Myocyte (in vitro differentiated cells): ENCODE results near the gene C4BPA. TPM values are rescaled to one million over a fixed set of nuclear protein-coding genes. Genes with fewer than 3 reads are reported as not detected.

Experiments
- DNase-seq: peaks from one replicate; pipeline ENCODE4 v3.0.0-alpha.2; 2012; ENCODE audit warnings: low read depth
- total RNA-seq: library from RNA; depleted of rRNA; stranded (reverse); fragments of >200 nt; gene quantifications from 2 replicates; pipeline ENCODE4 v1.2.3, GENCODE V29; 2014

C4BPA gene
- total RNA-seq, 1 donor from 2014 or later, result not detected

GRCh38 chr1:207179036-207179435 lies 75.0 kb downstream of the C4BPA start:
- DNase-seq, result no peak

- DNase-seq, result peak; percentile 14
Measured at GRCh38 chr1:207181847-207182246, 77.8 kb downstream of the C4BPA start.

DNA sequence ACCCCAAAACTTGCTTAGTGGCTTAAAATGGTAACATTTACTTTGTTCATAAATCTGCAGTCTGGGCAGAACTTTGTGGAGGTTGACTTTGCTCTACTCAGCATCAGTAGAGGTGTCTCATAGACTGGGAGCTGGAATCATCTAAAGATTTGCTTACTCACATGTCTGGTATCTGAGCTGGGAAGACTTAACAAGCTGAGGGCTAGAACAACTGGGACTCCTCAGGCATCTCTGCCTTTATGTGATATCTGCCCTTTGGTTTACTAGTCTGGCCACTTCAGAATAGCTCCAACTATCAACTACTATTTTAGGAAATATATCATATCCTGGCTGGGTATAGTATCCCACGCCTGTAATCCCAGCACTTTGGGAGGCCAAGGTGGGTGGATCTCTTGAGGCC lies 82.5 kb downstream of the C4BPA start:
- DNase-seq, result peak; percentile 30

GRCh38 chr1:207188901-207189300 lies 84.9 kb downstream of the C4BPA start:
- DNase-seq, result no peak

GRCh38 chr1:207191061-207191460 lies 87.0 kb downstream of the C4BPA start:
- DNase-seq, result no peak

DNA sequence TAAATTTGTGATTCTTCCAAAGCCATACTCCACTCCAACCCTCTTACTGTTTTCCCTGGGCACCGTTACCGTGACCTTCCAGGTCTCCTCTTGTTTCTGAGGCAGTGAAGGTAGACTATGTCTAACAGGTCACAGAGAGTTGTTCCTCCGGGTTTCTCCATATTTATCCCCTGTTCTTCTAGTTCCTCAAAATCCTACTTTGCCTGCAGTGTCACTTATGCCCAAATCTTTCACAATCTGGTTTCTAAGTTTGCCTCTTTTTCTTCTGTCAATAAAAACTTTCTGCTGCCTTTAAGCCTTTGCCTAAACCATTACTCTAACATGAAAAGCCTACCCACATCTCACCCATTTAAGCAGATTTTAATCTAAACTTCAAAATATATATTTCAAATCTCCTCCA lies 87.7 kb downstream of the C4BPA start:
- no peak for DNase-seq

DNA sequence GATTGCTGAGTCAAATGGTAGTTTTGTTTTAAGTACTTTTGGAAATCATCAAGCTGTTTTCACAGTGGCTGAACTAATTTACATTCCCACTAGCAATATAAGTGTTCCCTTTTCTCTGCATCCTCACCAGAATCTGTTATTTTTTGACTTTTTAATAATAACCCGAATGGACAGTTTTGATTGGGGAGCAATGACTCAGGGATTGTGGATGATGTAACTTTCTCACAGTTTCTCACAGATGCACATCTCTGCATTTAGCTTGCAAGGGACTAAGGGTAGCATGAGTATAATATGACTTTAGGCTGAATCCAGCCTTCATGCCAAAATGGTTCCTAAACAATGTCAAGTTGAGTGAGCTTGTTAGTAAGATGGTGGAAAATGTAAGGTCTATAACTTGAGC lies 90.2 kb downstream of the C4BPA start:
- no peak for DNase-seq

Other genes with a start within 250 kb of the C4BPA start
- not detected in 2 replicates for gene IL20, start 238.6 kb upstream of the C4BPA start, total RNA-seq
- not detected in 2 replicates for gene IL24, start 206.8 kb upstream of the C4BPA start, total RNA-seq
- gene FCMR, start 182.3 kb upstream of the C4BPA start, total RNA-seq, result not detected in 2 replicates
- not detected in 2 replicates for gene PIGR, start 157.8 kb upstream of the C4BPA start, total RNA-seq
- gene FCAMR, start 133.8 kb upstream of the C4BPA start, total RNA-seq, result not detected in 2 replicates
- 0.13 TPM in 1 of 2 replicates, not detected in the other for gene C1orf116, start 71.5 kb upstream of the C4BPA start, total RNA-seq
- gene YOD1, start 53.0 kb upstream of the C4BPA start, total RNA-seq, result 7.1 TPM in 2 replicates
- 5.7 and 6.0 TPM in 2 replicates for gene PFKFB2, start 51.0 kb upstream of the C4BPA start, total RNA-seq
- not detected in 2 replicates for gene C4BPB, start 15.4 kb upstream of the C4BPA start, total RNA-seq
- 14.2 and 29.7 TPM in 2 replicates for gene CD55, start 217.4 kb downstream of the C4BPA start, total RNA-seq